ENCODE data around the gene TMEM121. TPM values are rescaled to one million over a fixed set of nuclear protein-coding genes. Genes with fewer than 3 reads are reported as not detected.
"Not testable (repeated sequence)": the region's sequence is repeated elsewhere in the genome, so short reads cannot be mapped to it uniquely, and the experiment has no call there.

Gene TMEM121
- total RNA-seq, 1 donor from 2014 or later, result 2.1 TPM

DNA sequence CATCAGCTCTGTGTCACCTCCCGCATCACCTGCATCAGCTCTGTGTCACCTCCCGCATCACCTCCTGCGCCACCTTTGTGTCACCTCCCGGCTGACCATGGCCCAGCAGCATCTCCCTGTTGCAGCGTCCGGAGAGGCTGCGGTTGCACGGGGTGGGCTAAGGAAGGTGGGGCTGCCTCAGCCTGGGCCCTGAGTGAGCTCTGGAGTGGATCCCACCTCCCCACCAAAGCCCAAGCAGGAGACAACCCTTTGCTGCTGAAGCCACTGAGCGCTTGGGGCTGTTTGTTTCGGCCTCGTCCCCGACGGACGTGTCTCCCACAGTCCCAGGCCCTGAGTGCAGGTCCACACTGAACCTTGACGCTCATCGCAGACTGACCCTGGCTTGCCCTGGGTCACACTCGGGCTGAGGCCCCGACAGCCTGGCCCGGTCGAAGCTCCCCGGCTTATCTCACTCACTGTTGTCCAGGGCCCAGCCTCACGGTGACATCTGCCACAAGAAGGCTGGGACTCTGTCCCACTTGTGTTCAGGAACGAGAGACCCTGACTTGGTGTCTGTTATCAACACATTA lies 12.2 kb downstream of the TMEM121 start:
- no peak overlapping the region for H3K4me3 ChIP-seq
- TF ChIP-seq, protein P1, sequence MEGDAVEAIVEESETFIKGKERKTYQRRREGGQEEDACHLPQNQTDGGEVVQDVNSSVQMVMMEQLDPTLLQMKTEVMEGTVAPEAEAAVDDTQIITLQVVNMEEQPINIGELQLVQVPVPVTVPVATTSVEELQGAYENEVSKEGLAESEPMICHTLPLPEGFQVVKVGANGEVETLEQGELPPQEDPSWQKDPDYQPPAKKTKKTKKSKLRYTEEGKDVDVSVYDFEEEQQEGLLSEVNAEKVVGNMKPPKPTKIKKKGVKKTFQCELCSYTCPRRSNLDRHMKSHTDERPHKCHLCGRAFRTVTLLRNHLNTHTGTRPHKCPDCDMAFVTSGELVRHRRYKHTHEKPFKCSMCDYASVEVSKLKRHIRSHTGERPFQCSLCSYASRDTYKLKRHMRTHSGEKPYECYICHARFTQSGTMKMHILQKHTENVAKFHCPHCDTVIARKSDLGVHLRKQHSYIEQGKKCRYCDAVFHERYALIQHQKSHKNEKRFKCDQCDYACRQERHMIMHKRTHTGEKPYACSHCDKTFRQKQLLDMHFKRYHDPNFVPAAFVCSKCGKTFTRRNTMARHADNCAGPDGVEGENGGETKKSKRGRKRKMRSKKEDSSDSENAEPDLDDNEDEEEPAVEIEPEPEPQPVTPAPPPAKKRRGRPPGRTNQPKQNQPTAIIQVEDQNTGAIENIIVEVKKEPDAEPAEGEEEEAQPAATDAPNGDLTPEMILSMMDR (IDR thresholded peaks at IDR 0.05; ENCODE audit: borderline replicate concordance), result no peak
- peaks cover 61% of the 10 kb centered on the region for H3K27me3 ChIP-seq (ENCODE audit: low read depth)
- no peaks in the 10 kb centered on the region for H3K36me3 ChIP-seq
- H3K4me1 ChIP-seq, result peaks cover 4% of the 10 kb centered on the region
- peaks cover 14% of the 10 kb centered on the region for H3K9me3 ChIP-seq (replicated peaks)
- DNase-seq, result no peak
- H3K27ac ChIP-seq (replicated peaks), result no peak overlapping the region
- intact Hi-C loops (cut with micrococcal nuclease), result no loop called here

- intact Hi-C loops (cut with micrococcal nuclease), result no loop called here
These were observed 14.4 kb downstream of the TMEM121 start for GRCh38 chr14:105540811-105541210.

DNA sequence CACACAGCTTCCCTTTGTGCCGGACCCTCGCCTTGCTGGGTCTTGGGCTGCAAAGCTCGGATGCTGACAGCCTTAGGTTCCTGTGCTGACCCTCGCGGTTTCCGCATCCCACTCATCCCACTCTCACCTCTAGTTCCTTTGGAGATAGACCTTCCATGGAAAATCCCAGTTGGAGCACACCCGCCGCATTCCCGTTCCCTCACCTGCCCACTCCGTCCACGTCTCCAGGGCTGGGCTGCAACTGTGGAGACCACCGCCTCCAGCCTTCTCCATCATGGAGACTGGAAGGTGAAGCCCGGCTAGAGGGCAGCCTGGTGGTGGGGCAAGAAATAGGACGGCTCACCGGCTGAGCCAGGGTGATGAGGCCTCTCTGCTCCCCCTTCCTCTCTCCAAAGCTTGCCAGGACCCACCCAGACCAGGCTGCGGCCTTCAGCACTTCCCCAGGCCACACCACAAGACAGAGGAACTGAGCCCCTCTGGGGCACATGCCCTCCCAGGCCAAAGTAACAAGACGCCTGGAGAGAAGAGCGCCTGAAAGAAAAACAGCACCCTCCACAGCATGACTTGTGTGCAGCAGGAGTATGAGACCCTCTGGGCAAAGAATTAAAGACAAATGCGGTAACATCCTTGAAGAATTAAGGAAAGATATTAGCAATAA lies 15.0 kb downstream of the TMEM121 start:
- Histone ChIP-seq H3K4me3 (no peak overlapping the region), H3K27me3 (ENCODE audit: low read depth) (peaks cover 44% of the 10 kb centered on the region), H3K36me3 (no peaks in the 10 kb centered on the region), H3K27ac (replicated peaks) (no peak overlapping the region), H3K9me3 (replicated peaks) (peaks cover 21% of the 10 kb centered on the region), H3K4me1 (peaks cover 4% of the 10 kb centered on the region)
- DNase-seq, result no peak
- intact Hi-C loops (cut with micrococcal nuclease), result no loop called here
- TF ChIP-seq, protein P1 (IDR thresholded peaks at IDR 0.05; ENCODE audit: borderline replicate concordance), result no peak

More at GRCh38 chr14:105540811-105541210, 14.4 kb downstream of the TMEM121 start:
- Histone ChIP-seq H3K27ac (replicated peaks) (no peak overlapping the region), H3K36me3 (no peaks in the 10 kb centered on the region), H3K4me1 (peaks cover 4% of the 10 kb centered on the region), H3K9me3 (replicated peaks) (peaks cover 21% of the 10 kb centered on the region), H3K27me3 (ENCODE audit: low read depth) (peaks cover 50% of the 10 kb centered on the region), H3K4me3 (no peak overlapping the region)
- TF ChIP-seq, protein P1 (IDR thresholded peaks at IDR 0.05; ENCODE audit: borderline replicate concordance), result no peak
- DNase-seq, result no peak

- H3K27me3 ChIP-seq (ENCODE audit: low read depth), result peaks cover 32% of the 10 kb centered on the region
- H3K27ac ChIP-seq (replicated peaks); DNase-seq; intact Hi-C loops (cut with micrococcal nuclease); H3K36me3 ChIP-seq; H3K4me1 ChIP-seq; H3K4me3 ChIP-seq: not testable (repeated sequence)
- H3K9me3 ChIP-seq (replicated peaks), result peaks cover 21% of the 10 kb centered on the region
These were observed 19.3 kb downstream of the TMEM121 start for GRCh38 chr14:105545676-105546075.

- peaks cover 21% of the 10 kb centered on the region for H3K9me3 ChIP-seq (replicated peaks)
- H3K4me3 ChIP-seq; intact Hi-C loops (cut with micrococcal nuclease); H3K4me1 ChIP-seq; DNase-seq; H3K27ac ChIP-seq (replicated peaks); H3K36me3 ChIP-seq: not testable (repeated sequence)
- peaks cover 32% of the 10 kb centered on the region for H3K27me3 ChIP-seq (ENCODE audit: low read depth)
These were observed 20.0 kb downstream of the TMEM121 start for GRCh38 chr14:105546410-105546809.

DNA sequence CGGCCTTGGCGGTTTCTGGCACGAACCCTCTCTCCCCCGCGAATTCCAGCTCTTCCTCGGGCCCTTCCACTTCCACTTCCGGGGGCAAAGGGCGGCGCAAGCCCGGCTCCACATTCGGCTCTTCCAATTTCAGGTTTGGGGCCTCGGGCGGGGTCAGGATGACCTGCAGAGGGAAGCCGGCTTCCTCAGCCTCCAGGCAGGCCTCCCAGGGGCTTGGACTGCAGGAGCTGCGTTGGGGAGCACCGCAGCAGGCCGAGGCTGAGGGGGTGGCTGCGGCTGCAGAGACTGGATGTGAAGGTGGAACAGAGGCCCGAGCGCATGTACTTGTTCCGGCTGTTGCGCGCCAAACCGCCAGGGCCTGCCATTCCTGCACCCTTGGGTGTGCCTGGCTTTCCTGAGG lies 20.7 kb downstream of the TMEM121 start:
- DNase-seq; intact Hi-C loops (cut with micrococcal nuclease): not testable (repeated sequence)
- peaks cover 21% of the 10 kb centered on the region for H3K9me3 ChIP-seq (replicated peaks)

GRCh38 chr14:105547741-105548169 lies 21.4 kb downstream of the TMEM121 start:
- peaks cover 39% of the 10 kb centered on the region for H3K27me3 ChIP-seq (ENCODE audit: low read depth)
- TF ChIP-seq, protein P1 (IDR thresholded peaks at IDR 0.05; ENCODE audit: borderline replicate concordance), result no peak
- H3K4me1 ChIP-seq, result no peaks in the 10 kb centered on the region
- peaks cover 15% of the 10 kb centered on the region for H3K9me3 ChIP-seq (replicated peaks)
- H3K27ac ChIP-seq (replicated peaks), result no peak overlapping the region
- intact Hi-C loops (cut with micrococcal nuclease), result no loop called here
- no peaks in the 10 kb centered on the region for H3K36me3 ChIP-seq
- H3K4me3 ChIP-seq, result no peak overlapping the region
- DNase-seq, result no peak

More for the DNA sequence above, 20.7 kb downstream of the TMEM121 start:
- peaks cover 33% of the 10 kb centered on the region for H3K27me3 ChIP-seq (ENCODE audit: low read depth)
- not testable (repeated sequence) for H3K27ac ChIP-seq (replicated peaks); H3K4me1 ChIP-seq; H3K4me3 ChIP-seq; H3K36me3 ChIP-seq
